ENCODE measurements around the gene DPH3.

- no peak for TF ChIP-seq CBX8 (IDR thresholded peaks at IDR 0.05; ENCODE audit: borderline replicate concordance, extremely low read depth, low read depth, low read length, poor library complexity, severe bottlenecking)
- TF ChIP-seq SLC30A9 (CRISPR knock-in tag; IDR thresholded peaks at IDR 0.05) = no peak
- TF ChIP-seq FOS (IDR thresholded peaks at IDR 0.05; ENCODE audit: extremely low read depth, insufficient read length) = no peak
- no peak for TF ChIP-seq EP300 (IDR thresholded peaks at IDR 0.05; ENCODE audit: low read length)
- TF ChIP-seq ZNF232 (CRISPR knock-in tag; IDR thresholded peaks at IDR 0.05) = no peak
- TF ChIP-seq E4F1 (CRISPR knock-in tag; IDR thresholded peaks at IDR 0.05; ENCODE audit: borderline replicate concordance) = no peak
- no peak for TF ChIP-seq NR3C1 (CRISPR knock-in tag; IDR thresholded peaks at IDR 0.05)
Observed at GRCh38 chr3:16300307-16300706, 35.6 kb upstream of the DPH3 start.

Measured in K562 (cell line).